ENCODE measurements around the gene UBAP2L.

Gene UBAP2L

GRCh38 chr1:154236855-154237254 is 16.1 kb downstream of the UBAP2L start:
- H3K27ac ChIP-seq: no peak overlapping the region
- TF ChIP-seq, protein P1, sequence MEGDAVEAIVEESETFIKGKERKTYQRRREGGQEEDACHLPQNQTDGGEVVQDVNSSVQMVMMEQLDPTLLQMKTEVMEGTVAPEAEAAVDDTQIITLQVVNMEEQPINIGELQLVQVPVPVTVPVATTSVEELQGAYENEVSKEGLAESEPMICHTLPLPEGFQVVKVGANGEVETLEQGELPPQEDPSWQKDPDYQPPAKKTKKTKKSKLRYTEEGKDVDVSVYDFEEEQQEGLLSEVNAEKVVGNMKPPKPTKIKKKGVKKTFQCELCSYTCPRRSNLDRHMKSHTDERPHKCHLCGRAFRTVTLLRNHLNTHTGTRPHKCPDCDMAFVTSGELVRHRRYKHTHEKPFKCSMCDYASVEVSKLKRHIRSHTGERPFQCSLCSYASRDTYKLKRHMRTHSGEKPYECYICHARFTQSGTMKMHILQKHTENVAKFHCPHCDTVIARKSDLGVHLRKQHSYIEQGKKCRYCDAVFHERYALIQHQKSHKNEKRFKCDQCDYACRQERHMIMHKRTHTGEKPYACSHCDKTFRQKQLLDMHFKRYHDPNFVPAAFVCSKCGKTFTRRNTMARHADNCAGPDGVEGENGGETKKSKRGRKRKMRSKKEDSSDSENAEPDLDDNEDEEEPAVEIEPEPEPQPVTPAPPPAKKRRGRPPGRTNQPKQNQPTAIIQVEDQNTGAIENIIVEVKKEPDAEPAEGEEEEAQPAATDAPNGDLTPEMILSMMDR (conservative IDR thresholded peaks at IDR 0.05): no peak
- TF ChIP-seq ZFX (IDR thresholded peaks at IDR 0.05): no peak

- TF ChIP-seq, protein P1 (conservative IDR thresholded peaks at IDR 0.05): no peak
- no peak for TF ChIP-seq ZFX (IDR thresholded peaks at IDR 0.05)
- H3K27ac ChIP-seq: no peak overlapping the region
These were observed 16.7 kb downstream of the UBAP2L start for GRCh38 chr1:154237435-154237834.

- no peak overlapping the region for H3K27ac ChIP-seq
- TF ChIP-seq, protein P1 (conservative IDR thresholded peaks at IDR 0.05): no peak
- no peak for TF ChIP-seq ZFX (IDR thresholded peaks at IDR 0.05)
These were observed 17.2 kb downstream of the UBAP2L start for GRCh38 chr1:154237880-154238506.

DNA sequence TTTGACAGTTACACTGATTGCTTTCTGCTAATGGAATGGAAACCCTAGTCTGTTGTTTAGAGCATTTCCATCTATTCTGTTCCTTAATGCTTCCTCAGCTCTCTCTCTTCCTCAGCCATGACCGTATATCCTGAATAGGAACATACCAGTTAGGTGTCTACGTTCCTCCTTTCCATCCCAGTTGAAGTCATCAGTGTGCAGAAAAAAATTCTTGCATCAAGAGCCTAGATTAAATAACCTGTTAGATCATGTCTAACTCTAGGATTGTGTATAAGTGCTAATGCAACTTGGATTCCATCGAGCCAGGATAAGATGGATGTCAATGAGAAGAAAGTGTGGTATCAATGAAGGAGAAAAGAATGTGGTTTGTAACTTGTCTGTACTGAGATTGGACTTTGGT is 18.7 kb downstream of the UBAP2L start:
- H3K27ac ChIP-seq: no peak overlapping the region
- TF ChIP-seq ZFX (IDR thresholded peaks at IDR 0.05): no peak
- TF ChIP-seq, protein P1 (conservative IDR thresholded peaks at IDR 0.05): no peak

- TF ChIP-seq, protein P1 (conservative IDR thresholded peaks at IDR 0.05): no peak
- TF ChIP-seq ZFX (IDR thresholded peaks at IDR 0.05): no peak
These were observed 19.6 kb downstream of the UBAP2L start for GRCh38 chr1:154240294-154240833.

GRCh38 chr1:154241703-154242351 is 21.1 kb downstream of the UBAP2L start:
- TF ChIP-seq, protein P1 (conservative IDR thresholded peaks at IDR 0.05): no peak
- no peak for TF ChIP-seq ZFX (IDR thresholded peaks at IDR 0.05)
- no peak overlapping the region for H3K27ac ChIP-seq

More at GRCh38 chr1:154240294-154240833, 19.6 kb downstream of the UBAP2L start:
- H3K27ac ChIP-seq: no peak overlapping the region

DNA sequence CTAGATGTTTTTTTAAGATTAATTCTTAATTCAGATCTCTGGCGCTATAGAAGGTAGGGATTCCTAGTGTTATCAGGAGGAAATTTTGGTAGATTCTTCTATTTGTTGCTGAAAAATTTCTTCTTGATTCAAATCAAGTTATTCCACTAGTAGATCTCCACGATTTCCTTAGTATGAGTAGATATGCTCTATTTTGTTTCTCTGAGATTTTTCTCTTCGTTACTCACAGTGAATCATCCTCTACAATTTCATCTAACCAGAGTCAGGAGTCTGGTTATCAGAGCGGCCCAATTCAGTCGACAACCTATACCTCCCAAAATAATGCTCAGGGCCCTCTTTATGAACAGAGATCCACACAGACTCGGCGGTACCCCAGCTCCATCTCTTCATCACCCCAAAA is 32.9 kb downstream of the UBAP2L start:
- no peak for TF ChIP-seq ZFX (IDR thresholded peaks at IDR 0.05)
- TF ChIP-seq, protein P1 (conservative IDR thresholded peaks at IDR 0.05): no peak
- no peak overlapping the region for H3K27ac ChIP-seq
